MM.1S (cell line): ENCODE measurements around the gene SCNN1G.

Experiments
- DNase-seq: peaks from one replicate; pipeline ENCODE4 v3.0.0-alpha.2; 2015
- H2AFZ ChIP-seq: fragments of 300-600 bp; sonication (generic); 2 replicates; pipeline ENCODE4 v1.6.0; 2016; ENCODE audit warnings: antibody characterized with exemption, low read length
- H3F3A ChIP-seq: fragments of 300-600 bp; sonication (generic); 2 replicates; pipeline ENCODE4 v1.6.1; 2016; ENCODE audit warnings: mild to moderate bottlenecking, antibody characterized with exemption, low read length, moderate library complexity, mixed read lengths; ENCODE audit not compliant: insufficient read depth
- H3K27ac ChIP-seq: fragments of 300-600 bp; sonication (generic); 2 replicates; pipeline ENCODE4 v1.5.1; 2016; ENCODE audit warnings: mild to moderate bottlenecking, low read length
- H3K27me3 ChIP-seq: fragments of 300-600 bp; sonication (generic); replicated peaks from 2 replicates; pipeline ENCODE4 v1.6.0; 2016; ENCODE audit warnings: low read length; ENCODE audit not compliant: insufficient read depth
- H3K36me3 ChIP-seq: fragments of 300-600 bp; sonication (generic); replicated peaks from 2 replicates; pipeline ENCODE4 v1.6.1; 2016; ENCODE audit warnings: mild to moderate bottlenecking, low read length, mixed read lengths; ENCODE audit not compliant: insufficient read depth
- H3K4me1 ChIP-seq: fragments of 300-600 bp; sonication (generic); 2 replicates; pipeline ENCODE4 v1.6.1; 2016; ENCODE audit warnings: low read length, mixed read lengths
- H3K4me2 ChIP-seq: fragments of 300-600 bp; sonication (generic); 2 replicates; pipeline ENCODE4 v1.6.0; 2016; ENCODE audit warnings: low read depth, low read length
- H3K4me3 ChIP-seq: fragments of 300-600 bp; sonication (generic); 2 replicates; pipeline ENCODE4 v1.5.1; 2016; ENCODE audit warnings: low read length, mixed read lengths
- H3K79me2 ChIP-seq: fragments of 300-600 bp; sonication (generic); 2 replicates; pipeline ENCODE4 v1.6.1; 2016; ENCODE audit warnings: mixed run types, low read length, mixed read lengths
- H3K9ac ChIP-seq: fragments of 300-600 bp; sonication (generic); 2 replicates; pipeline ENCODE4 v1.6.1; 2016; ENCODE audit warnings: low read length, mixed read lengths
- H3K9me2 ChIP-seq: fragments of 300-600 bp; sonication (generic); replicated peaks from 2 replicates; pipeline ENCODE4 v1.6.1; 2016; ENCODE audit warnings: mild to moderate bottlenecking, low read length, mixed read lengths; ENCODE audit not compliant: insufficient read depth
- H3K9me3 ChIP-seq: fragments of 300-600 bp; sonication (generic); replicated peaks from 2 replicates; pipeline ENCODE4 v1.6.1; 2016; ENCODE audit warnings: mild to moderate bottlenecking, low read length, mixed read lengths; ENCODE audit not compliant: insufficient read depth
- H4K20me1 ChIP-seq: fragments of 300-600 bp; sonication (generic); 2 replicates; pipeline ENCODE4 v1.6.1; 2016; ENCODE audit warnings: mild to moderate bottlenecking, low read length, moderate library complexity, mixed read lengths; ENCODE audit not compliant: insufficient read depth
- CTCF ChIP-seq: fragments of 300-600 bp; sonication (generic); IDR thresholded peaks from 2 replicates; pipeline ENCODE4 v1.5.1; 2016; ENCODE audit warnings: antibody characterized with exemption, low read length, mixed read lengths
- EZH2 ChIP-seq: fragments of 300-600 bp; sonication (generic); optimal IDR thresholded peaks from 2 replicates; pipeline ENCODE3; 2017; ENCODE audit warnings: low read depth, mild to moderate bottlenecking, antibody characterized with exemption, low read length, mixed read lengths
- EZH2phosphoT487 ChIP-seq: fragments of 300-600 bp; sonication (generic); IDR thresholded peaks from 2 replicates; pipeline ENCODE4 v1.6.1; 2018; ENCODE audit warnings: antibody characterized with exemption, low read length

SCNN1G gene

GRCh38 chr16:23137256-23137655 lies 45.3 kb upstream of the SCNN1G start:
- H3K4me3 ChIP-seq: no peak overlapping the region
- H4K20me1 ChIP-seq: 0 out of 2 replicates have a peak, but pooled peaks cover 8% of the 10 kb centered on the region
- peaks cover 96% of the 10 kb centered on the region for H3K79me2 ChIP-seq
- no peak for TF ChIP-seq CTCF
- TF ChIP-seq EZH2: no peak
- no peak for TF ChIP-seq EZH2phosphoT487
- H3K36me3 ChIP-seq: no peaks in the 10 kb centered on the region
- no peaks in the 10 kb centered on the region for H3K27me3 ChIP-seq
- H3K27ac ChIP-seq: no peak overlapping the region
- no peaks in the 10 kb centered on the region for H3F3A ChIP-seq
- no peak for DNase-seq
- H3K9ac ChIP-seq: no peak overlapping the region
- H3K4me1 ChIP-seq: no peaks in the 10 kb centered on the region
- no peak overlapping the region for H3K4me2 ChIP-seq
- H3K9me3 ChIP-seq: no peaks in the 10 kb centered on the region
- H2AFZ ChIP-seq: no peak overlapping the region
- H3K9me2 ChIP-seq: no peaks in the 10 kb centered on the region

- no peaks in the 10 kb centered on the region for H3K4me1 ChIP-seq
- H3K9ac ChIP-seq: no peak overlapping the region
- no peaks in the 10 kb centered on the region for H3K9me2 ChIP-seq
- no peak overlapping the region for H2AFZ ChIP-seq
- H3K79me2 ChIP-seq: peaks cover 96% of the 10 kb centered on the region
- no peak for TF ChIP-seq EZH2phosphoT487
- no peak for TF ChIP-seq CTCF
- no peak for TF ChIP-seq EZH2
- no peak overlapping the region for H3K4me2 ChIP-seq
- H3F3A ChIP-seq: no peaks in the 10 kb centered on the region
- 0 out of 2 replicates have a peak, but pooled peaks cover 8% of the 10 kb centered on the region for H4K20me1 ChIP-seq
- no peak overlapping the region for H3K4me3 ChIP-seq
- DNase-seq: no peak
- H3K36me3 ChIP-seq: no peaks in the 10 kb centered on the region
- H3K9me3 ChIP-seq: no peaks in the 10 kb centered on the region
- H3K27ac ChIP-seq: no peak overlapping the region
- H3K27me3 ChIP-seq: no peaks in the 10 kb centered on the region
Observed at GRCh38 chr16:23137818-23138217, 44.7 kb upstream of the SCNN1G start.

- Histone ChIP-seq H3K9ac (no peak overlapping the region), H3K27me3 (no peaks in the 10 kb centered on the region), H3K9me3 (no peaks in the 10 kb centered on the region), H3K4me1 (no peaks in the 10 kb centered on the region), H4K20me1 (0 out of 2 replicates have a peak, but pooled peaks cover 5% of the 10 kb centered on the region), H3K27ac (no peak overlapping the region), H2AFZ (no peak overlapping the region), H3F3A (no peaks in the 10 kb centered on the region), H3K4me2 (no peak overlapping the region), H3K9me2 (no peaks in the 10 kb centered on the region), H3K36me3 (no peaks in the 10 kb centered on the region), H3K79me2 (peaks cover 97% of the 10 kb centered on the region), H3K4me3 (no peak overlapping the region)
- TF ChIP-seq CTCF: no peak
- no peak for TF ChIP-seq EZH2
- no peak for TF ChIP-seq EZH2phosphoT487
- DNase-seq: no peak
Observed at GRCh38 chr16:23140107-23140506, 42.4 kb upstream of the SCNN1G start.
